Limb (tissue), 2 donors: ENCODE measurements around the gene FYB1.
"Not testable (repeated sequence)": the region's sequence is repeated elsewhere in the genome, so short reads cannot be mapped to it uniquely, and the experiment has no call there.

Experiments used
- DNase-seq, 2 donors: peaks; one replicate each; pipeline ENCODE4 v3.0.0-alpha.2; 2016; ENCODE audit errors: extremely low spot score in 2 of 2

FYB1 gene

GRCh38 chr5:39226558-39226957, 7.2 kb upstream of the FYB1 start:
- no peak for DNase-seq

DNA sequence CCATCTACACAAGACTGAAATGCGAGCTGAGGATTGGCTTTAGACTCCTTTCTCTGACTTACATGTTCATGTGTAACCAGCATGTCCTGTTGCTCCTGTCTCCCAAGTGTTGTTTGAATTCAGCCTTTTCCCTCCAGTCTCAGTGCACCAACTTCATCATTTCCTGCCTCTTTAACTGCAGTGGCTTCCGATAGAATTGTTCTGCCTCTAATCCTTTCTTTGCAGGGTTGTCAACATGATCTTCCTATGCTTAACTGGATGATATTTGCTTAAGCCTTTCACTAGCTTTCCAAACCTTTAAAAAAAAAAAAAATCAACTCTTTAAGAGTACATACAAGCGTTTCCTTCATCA, 6.7 kb upstream of the FYB1 start:
- DNase-seq = no peak

- DNase-seq = no peak
Measured at GRCh38 chr5:39225405-39226099, 6.2 kb upstream of the FYB1 start.

DNA sequence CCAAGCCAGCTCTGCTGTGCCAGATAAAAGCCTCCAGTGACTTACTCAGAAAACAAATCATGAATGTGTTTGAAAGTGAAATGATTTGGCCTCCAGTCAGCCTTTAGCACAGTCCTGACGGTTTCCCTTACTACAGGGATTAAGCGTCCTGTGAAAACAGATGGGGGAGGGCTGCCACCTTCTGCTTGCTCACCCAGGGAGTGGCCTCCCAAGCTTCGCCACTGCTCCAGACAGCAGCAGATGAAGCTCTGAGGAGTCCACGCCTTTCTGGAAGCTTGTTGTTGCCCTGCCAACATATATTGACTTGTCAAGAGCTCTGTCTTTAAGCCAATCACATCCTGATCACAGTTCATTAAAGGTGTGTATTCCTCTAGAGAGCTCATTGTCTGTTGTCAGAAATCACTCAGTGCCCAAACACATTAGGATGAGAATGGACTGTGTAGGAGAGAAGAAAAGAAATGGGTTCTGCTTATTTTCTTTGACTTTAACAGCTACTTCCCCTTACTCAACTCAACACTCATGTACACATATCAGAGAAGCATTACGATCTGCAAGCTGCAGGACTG, 4.9 kb upstream of the FYB1 start:
- peak in 1 of 2 donors; percentile 21 for DNase-seq

DNA sequence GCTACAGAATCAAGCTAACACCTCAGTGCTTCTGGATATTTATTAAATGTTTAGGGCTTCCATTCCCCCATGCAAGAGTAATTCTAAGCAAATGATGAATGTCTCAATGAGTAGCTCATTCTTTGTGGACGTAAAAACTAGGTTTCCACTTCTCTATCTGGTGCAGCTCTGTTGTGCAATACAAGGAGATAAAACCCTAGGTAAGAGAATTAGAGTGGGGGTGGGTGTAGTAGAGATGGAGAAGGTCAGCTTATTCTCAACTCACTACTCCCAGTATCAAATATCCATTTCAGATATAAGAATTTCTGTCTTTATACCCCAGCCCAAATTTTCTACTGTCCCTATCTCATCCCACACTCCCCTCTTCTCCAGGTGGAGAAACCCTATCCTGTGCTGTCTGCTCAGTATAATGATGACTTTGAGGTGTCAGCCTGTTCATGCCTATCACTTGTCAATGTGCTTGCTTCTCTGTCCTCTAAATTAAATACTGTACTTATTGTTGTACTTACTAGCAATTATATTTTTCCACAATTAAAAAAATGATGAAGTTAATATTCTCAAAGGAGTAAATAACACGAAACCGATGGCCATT, 4.3 kb upstream of the FYB1 start:
- no peak for DNase-seq

DNA sequence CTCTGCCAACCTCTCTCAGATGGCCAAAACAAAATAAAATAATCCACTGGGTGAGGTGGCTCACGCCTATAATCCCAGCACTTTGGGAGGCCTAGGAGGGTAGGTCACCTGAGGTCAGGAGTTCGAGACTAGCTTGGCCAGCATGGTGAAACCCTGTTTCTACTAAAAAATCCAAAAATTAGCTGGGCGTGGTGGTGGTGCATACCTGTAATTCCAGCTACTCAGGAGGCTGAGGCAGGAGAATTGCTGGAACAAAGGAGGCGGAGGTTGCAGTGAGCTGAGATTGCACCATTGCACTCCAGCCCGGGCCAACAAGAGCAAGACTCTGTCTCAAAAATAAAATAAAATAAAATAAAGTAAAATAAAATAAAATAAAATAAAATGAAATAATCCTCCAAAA, 2.3 kb upstream of the FYB1 start:
- not testable (repeated sequence) for DNase-seq

DNA sequence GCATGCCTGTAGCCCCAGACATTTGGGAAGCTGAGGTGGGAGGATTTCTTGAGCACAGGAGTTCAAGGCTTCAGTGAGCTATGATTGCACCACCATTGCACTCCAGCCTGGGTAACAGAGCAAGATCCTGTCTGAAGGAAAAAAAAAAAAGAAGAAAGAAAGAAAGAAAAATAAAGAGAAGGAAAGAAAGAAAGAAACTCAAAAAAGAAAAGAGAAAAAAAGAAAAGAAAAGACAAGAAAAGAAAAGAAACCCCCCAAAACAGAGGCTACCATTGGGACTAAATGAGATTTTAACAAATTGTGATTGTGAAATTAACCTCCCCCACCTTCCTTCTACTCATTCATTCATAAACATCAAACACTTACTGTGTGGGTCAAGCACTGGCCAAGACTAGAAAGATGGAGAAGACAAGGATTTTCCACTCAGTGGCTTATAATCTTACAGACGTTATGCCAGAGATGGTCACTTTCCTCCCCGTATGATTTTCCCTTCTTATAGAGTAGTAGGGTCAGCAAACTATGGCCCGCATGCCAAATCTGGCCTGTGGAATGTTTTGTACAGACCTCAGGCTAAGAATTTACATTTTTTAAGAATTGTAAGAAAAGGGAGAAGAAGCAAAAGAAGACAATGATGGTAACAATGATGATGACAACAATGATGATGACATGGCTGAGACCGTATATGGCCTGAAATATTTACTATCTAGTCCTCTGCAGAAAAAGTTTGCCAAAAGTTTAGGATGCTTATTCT, 1.1 kb upstream of the FYB1 start:
- no peak for DNase-seq

- peak in 1 of 2 donors; percentile 48 for DNase-seq
Measured at GRCh38 chr5:39218482-39219402, 621 bp downstream of the FYB1 start.

DNA sequence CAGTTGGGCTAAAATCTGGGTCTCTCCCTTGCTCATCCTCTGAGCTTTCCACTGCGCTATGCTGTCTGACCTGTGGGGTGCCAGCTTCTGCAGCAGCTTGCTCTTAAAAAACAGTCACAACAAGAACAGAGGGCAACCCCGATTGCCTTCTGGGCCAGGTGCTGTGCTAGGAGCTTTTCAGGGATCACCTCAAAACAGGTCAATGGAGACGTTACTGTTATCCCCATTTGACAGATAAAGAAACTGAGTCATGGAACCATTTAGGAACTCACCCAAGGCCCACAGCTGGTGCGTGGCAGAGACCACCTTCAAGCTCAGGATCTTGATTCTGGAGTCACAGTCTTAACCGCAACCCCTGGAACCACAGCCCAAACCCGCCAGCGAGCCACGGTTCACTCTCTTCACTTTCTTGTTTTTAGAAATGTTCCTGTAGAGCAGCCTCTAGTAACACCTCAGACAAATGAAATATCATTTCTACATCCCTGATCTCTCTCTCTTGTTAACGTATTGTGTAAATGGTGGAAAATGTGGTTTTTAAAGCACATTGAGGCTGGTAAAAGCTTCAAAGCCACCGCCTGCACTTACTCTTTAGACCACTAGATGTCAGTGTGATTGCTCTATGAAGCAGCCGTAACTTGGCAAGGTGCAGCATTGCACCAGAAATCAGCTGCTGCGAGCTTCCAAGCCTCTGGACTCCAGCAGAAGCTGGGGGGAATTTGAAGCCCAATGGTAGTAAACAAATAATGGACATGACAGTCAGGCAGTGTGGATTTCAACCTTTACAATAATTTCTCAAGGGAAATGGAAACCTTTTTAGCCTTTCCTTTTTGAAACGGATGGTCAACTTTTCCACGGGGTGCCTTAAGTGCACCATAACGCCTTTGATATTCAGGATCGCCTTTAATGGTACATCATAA, 1.7 kb downstream of the FYB1 start:
- DNase-seq = peak; percentile 79 to 88

DNA sequence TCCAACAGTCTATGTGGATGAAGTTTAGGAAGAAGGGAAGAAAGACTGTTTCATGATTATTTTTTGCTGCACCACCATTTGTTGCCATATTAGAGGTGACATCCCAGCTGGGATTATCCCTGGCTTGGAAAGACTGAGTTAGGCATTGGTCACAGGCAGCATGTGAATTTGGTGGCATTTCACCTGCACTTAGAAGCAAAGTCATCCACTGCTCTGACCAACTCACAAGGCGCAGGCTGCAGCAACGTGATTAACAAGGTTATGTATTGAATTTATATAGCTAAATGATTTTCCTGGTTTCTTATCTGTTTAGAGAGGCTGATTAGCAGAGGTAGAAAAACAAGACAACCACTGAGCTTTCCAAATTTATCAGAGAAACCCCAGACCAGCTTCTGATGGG, 2.7 kb downstream of the FYB1 start:
- DNase-seq = no peak

DNA sequence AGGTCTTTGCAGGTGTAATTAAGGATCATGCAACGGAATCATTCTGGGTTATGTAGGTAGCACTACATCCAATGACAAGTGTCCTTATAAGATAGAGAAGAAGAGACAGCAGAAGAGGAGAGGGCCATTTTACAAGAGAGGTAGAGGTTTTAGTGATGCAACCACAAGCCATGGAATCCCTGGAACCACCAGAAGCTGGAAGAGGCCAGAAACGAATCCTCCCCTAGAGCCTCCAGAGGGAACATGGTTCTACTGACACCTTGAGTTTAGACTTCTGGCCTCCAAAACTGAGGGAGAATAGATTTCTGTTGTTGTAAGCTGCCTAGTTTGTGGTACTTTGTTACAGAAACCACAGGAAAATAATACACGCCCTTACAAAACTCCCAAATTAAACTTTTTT, 3.5 kb downstream of the FYB1 start:
- no peak for DNase-seq

DNA sequence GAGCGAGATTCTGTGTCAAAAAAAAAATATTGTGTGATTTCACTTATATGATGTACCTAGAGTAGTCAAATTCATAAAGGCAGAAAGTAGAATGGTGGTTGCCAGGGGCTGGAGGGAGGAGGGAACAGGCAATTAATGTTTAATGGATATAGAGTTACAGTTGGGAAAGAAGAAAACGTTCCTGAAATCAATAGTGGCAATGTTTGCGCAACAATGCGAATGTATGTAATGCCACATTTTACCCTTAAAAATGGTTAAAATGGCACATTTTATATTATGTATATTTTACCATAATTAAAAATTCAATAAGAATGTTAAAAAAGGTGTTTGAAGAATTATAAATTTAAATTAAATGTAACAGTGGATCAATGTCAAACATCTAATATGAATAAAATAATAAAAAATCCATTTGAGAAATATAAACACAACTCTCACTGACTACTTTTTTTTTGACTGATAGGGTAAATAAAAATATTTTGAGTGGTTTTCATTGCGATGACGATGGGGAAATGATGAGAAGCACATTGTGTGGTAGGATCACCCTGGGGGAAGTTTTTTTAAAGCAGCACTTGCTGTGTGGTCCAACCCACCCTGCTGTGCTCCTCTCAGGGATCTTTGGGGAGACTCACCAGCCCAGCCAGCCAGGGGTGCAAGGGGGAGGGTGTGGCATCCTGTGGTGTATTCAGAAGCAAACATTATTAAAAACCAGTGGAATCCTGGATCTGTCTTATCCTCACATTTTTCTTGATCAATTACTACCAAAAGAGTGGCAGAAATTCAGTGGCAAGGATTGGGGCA, 4.3 kb downstream of the FYB1 start:
- no peak for DNase-seq

DNA sequence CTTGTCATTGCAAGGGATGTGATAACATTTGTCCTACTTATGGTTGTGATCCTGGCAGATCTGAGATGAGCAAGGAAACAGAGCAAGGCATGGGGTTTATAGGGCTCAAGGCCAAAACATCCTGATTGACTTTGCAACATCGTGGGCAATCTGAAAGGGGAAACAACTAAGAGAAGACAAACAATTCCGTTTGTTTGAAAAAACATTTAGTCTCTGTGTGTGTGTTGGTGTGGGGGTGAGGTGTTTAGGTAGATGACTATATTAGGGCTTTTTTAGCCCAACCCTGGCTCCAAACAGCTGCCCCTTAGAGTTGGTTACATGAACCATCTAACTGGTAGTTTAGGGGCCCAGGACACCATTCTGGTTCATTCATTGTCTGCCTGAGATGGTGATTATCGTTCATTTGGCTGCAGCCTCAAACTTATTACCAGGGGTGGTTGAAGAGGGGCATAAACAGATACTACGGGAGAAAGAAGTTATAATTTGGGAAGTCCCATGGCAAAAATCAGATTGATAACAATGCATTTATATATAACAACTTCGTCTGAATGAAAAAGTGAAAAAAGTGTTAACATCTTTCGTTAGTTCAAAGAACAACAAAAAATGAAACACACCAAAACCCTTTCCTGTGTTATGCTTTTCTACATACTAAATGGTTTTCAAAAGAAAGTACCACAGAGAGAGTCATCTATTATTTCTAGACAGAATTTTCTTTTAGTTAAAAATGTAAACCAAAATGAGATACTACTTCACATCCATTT, 5.7 kb downstream of the FYB1 start:
- no peak for DNase-seq

- no peak for DNase-seq
Measured at GRCh38 chr5:39211773-39212172, 7.6 kb downstream of the FYB1 start.

DNA sequence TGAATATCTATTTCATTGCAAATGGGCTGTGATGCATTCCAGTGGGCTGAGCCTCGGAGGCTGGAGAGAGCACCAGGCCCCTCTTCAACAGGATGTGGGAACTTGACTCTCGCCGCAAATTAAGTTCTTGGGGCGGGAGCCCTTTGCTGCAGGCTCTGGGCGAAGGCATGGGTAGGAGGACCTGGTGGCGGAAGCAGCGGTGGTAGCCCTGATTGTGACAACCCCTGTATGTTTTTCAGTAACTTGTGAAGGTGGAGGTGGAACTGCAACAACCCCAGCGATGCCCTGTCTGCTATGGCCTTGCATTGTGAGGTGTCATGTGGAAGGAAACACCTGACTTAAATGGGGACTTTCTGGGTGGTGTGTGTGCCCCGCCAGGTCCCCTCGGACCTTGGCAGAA, 9.4 kb downstream of the FYB1 start:
- no peak for DNase-seq

DNA sequence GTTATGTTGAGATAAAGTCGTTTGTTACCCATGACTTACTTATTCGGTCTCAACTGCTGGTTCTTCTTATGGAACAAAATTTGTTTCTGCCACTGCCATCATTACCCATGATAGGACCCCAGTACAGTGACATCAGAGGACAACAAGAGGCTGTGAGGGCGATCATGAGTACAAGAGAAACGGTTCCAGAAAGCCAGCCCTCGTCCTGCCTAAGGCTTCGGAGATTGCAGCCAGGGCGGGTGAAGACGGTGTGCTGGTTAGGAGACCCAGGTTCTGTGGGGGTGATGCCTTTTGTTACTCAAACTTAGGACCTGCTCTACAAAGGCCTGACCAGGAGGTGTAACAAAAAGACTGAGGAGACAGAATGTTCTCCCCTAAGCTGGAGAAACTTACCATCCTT, 10.9 kb downstream of the FYB1 start:
- no peak for DNase-seq

- no peak for DNase-seq
Measured at GRCh38 chr5:39207345-39208045, 11.9 kb downstream of the FYB1 start.

DNA sequence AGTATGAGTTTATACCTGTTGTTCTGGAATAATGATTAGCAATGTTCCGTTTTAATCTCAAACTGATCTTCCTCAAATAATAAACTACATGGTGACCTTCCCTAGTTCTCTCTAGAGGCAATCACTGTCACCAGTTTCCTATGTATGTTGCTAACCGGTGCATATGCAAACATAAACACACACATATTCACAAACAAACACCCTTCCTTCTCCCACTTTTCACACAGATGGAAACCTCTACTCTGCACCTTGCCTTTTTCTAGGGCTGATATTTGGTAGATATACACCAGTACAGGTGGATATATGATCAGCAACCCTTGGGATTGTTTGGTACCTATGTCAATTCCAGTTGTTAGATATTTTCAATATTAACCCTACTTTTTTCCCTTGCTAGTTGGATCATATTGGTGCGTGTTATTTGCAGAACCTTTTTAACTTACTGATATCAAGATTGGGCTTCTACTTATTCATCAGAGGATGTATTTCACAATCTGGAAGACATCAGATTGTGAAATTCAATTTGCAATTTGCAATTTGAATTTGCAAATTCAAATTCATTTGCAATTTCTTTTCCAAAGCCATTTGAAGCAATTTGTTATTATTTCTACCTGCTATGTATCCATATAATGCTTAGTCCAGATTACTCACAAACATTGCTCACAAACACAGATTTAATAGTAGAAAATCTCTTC, 12.6 kb downstream of the FYB1 start:
- DNase-seq = no peak
